ENCODE data around the gene HOXA7.

- TF ChIP-seq CTCF (IDR thresholded peaks at IDR 0.05; ENCODE audit: low read length) (no peak), EZH2 (optimal IDR thresholded peaks at IDR 0.05; ENCODE audit: low read depth, low read length) (no peak), EZH2phosphoT487 (IDR thresholded peaks at IDR 0.05; ENCODE audit: low read length) (no peak)
Measured at GRCh38 chr7:27194686-27195379, 38.4 kb upstream of the HOXA7 start.
